ENCODE data around the gene TARP.
"Not testable (repeated sequence)": the region's sequence is repeated elsewhere in the genome, so short reads cannot be mapped to it uniquely, and the experiment has no call there.

Gene TARP

DNA sequence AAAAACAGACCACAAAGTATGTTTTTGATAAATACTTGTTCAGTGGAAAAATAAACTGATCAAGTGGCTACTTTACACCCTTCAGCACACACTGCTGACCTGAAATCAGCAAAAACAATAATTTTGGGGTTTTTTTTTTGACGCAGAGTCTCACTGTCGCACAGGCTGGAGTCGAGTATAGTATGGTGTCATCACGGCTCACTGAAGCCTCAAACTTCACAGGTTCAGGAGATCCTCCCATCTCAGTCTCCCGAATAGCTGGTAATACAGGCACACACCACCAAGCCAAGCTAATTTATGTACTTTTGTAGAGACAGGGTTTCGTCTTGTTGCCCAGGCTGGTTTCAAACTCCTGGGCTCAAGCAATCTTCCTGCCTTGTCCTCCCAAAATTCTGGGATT, 30.6 kb downstream of the TARP start:
- Mint-ChIP-seq H3K36me3 (ENCODE audit: insufficient read depth) (peaks cover 97% of the 10 kb centered on the region), H3K27ac (peak overlapping the region; percentile 95 to 99), H3K9me3 (no peaks in the 10 kb centered on the region), H3K4me1 (ENCODE audit: low read depth in 2 of 2) (peaks cover 58 to 75% of the 10 kb centered on the region in 2 donors), H3K4me3 (peak overlapping the region; percentile 79 to 80), H3K27me3 (no peaks in the 10 kb centered on the region)
- ATAC-seq (replicated peaks) (peak; percentile 76), DNase-seq (peak in 2 of 3 experiments; percentile 36 to 38)

DNA sequence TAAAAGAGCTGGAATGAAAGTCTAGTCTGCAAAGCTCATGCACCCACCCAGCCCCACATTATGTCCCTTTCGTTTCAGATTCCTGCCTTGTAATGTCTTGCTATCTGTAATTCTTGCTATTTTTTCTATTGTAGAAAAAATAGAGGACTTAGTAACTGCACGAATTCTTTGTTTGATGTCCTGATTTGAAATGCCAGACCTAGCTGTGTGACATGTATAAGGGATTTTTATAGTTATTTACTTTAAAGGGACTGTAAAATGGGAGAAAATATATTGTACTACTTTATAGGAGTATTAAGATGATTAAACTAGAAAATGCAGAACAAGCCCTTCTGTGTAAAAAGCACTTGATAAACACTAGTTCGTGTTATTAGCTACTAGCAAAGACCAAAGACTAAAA, 32.4 kb downstream of the TARP start:
- peak overlapping the region; percentile 95 to 99 for H3K27ac Mint-ChIP-seq
- peak overlapping the region; percentile 79 to 80 for H3K4me3 Mint-ChIP-seq
- no peak for DNase-seq
- ATAC-seq (replicated peaks), result no peak
- H3K27me3 Mint-ChIP-seq, result no peaks in the 10 kb centered on the region
- no peaks in the 10 kb centered on the region for H3K9me3 Mint-ChIP-seq
- peaks cover 64 to 75% of the 10 kb centered on the region in 2 donors for H3K4me1 Mint-ChIP-seq (ENCODE audit: low read depth in 2 of 2)
- peaks cover 96% of the 10 kb centered on the region for H3K36me3 Mint-ChIP-seq (ENCODE audit: insufficient read depth)

DNA sequence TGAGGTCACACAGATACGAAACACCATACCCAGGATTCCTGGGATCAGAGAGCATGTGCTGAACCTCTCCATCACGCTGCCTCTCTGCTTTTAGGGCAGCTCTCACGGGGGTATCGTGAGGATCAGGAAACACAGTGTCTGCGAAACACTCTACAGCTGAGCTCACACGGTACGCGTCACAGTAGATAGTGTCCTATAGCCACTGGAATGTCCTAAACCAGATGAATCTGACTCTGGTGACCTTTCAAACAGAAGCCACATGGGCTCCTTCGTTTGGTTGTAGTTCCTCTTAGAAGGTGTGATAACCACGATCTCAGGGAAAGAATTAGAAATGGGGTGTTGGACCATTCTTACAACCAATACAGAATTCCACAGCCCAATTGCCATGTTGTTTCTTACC, 34.3 kb downstream of the TARP start:
- ATAC-seq (replicated peaks); H3K9me3 Mint-ChIP-seq; H3K27me3 Mint-ChIP-seq; DNase-seq: not testable (repeated sequence)
- peak overlapping the region; percentile 9 to 62 for H3K4me3 Mint-ChIP-seq
- peaks cover 89% of the 10 kb centered on the region for H3K36me3 Mint-ChIP-seq (ENCODE audit: insufficient read depth)
- peaks cover 64 to 75% of the 10 kb centered on the region in 2 donors for H3K4me1 Mint-ChIP-seq (ENCODE audit: low read depth in 2 of 2)
- peak overlapping the region; percentile 90 to 94 for H3K27ac Mint-ChIP-seq

DNA sequence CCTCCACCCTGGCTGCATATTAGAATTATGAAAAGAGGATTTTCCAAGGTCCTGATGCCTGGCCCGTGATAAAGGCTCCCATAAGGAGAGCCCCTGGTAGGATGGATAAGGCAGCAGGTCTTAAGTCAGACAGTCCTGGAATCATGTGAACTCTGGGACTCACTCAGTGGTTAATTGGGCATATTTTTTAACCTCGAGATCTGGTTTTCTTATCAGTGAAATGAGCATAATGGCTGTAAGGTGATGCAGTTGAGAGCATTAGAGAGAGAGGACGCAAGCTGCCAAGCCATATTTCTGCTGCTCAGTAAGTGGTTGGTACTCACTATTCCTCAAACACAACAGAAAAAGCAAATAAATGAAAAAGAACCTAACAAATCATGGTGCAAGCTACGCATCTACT, 37.8 kb downstream of the TARP start:
- DNase-seq (no peak), ATAC-seq (replicated peaks) (no peak)
- peak overlapping the region; percentile 90 to 94 for H3K27ac Mint-ChIP-seq
- H3K4me1 Mint-ChIP-seq (ENCODE audit: low read depth in 2 of 2), result peaks cover 80 to 83% of the 10 kb centered on the region in 2 donors
- peak overlapping the region; percentile 67 to 78 for H3K4me3 Mint-ChIP-seq
- no peaks in the 10 kb centered on the region for H3K9me3 Mint-ChIP-seq
- peaks cover 72% of the 10 kb centered on the region for H3K36me3 Mint-ChIP-seq (ENCODE audit: insufficient read depth)
- no peaks in the 10 kb centered on the region for H3K27me3 Mint-ChIP-seq

DNA sequence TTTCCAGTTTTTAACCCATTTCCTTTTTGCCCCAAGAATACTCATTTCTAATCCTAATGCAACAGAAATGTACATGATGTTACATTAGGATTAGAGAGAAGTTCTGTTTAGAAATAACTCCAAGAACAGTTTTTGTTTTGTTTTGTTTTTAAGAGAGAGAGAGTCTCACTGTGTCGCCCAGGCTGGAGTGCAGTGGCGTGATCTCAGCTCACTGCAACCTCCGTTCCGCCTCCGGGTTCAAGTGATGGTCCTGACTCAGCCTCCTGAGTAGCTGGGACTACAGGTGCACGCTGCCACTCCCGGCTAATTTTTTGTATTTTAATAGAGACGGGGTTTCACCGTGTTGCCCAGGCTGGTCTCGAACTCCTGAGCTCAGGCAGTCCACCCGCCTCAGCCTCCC, 38.7 kb downstream of the TARP start:
- Mint-ChIP-seq H3K4me3 (peak overlapping the region; percentile 67 to 78), H3K36me3 (ENCODE audit: insufficient read depth) (peaks cover 75% of the 10 kb centered on the region), H3K27ac (peak overlapping the region; percentile 90 to 94), H3K4me1 (ENCODE audit: low read depth in 2 of 2) (peaks cover 85 to 89% of the 10 kb centered on the region in 2 donors)
- not testable (repeated sequence) for H3K9me3 Mint-ChIP-seq; DNase-seq; H3K27me3 Mint-ChIP-seq; ATAC-seq (replicated peaks)

DNA sequence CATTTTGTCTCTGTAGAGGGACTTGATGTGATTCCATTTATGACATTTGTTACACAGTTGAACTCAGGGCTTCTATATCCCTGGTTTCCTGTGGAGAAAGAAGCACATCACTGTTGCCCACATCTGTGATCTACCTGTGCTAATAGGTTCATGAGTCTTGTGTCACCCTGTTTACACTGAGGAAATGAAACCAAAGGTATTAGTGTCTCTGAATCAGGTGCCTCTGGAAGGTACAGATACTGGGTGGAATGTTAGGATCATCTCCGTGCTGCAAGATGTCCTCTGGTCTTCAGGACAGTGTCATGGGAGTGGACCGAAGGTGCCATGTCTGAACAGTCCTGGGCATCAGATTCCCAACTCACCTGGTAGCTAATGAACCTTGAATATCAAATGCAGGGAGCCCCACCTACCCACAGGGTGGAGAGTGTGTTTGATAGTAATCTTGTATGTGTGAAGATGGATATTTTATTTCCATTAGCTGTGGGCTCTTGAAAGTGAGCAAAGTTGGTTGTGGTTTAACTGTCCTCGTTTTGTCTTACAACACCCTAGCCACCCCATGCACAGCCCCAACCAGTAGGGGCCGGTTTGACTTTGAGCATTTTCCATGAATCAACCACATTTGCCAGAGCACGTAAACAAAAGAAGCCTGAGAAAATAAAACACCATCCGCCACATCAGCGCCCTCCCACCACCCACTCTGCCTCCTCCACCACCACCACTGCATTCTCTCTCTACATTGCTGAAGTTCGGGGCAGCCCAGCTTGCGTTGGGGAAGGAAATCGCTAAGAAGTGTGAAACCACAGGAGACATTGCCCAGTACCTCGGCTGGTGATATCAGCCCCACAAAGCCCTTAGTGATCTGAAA, 40.7 kb downstream of the TARP start:
- peaks cover 68% of the 10 kb centered on the region for H3K36me3 Mint-ChIP-seq (ENCODE audit: insufficient read depth)
- H3K9me3 Mint-ChIP-seq, result no peaks in the 10 kb centered on the region
- peaks cover 84 to 87% of the 10 kb centered on the region in 2 donors for H3K4me1 Mint-ChIP-seq (ENCODE audit: low read depth in 2 of 2)

DNA sequence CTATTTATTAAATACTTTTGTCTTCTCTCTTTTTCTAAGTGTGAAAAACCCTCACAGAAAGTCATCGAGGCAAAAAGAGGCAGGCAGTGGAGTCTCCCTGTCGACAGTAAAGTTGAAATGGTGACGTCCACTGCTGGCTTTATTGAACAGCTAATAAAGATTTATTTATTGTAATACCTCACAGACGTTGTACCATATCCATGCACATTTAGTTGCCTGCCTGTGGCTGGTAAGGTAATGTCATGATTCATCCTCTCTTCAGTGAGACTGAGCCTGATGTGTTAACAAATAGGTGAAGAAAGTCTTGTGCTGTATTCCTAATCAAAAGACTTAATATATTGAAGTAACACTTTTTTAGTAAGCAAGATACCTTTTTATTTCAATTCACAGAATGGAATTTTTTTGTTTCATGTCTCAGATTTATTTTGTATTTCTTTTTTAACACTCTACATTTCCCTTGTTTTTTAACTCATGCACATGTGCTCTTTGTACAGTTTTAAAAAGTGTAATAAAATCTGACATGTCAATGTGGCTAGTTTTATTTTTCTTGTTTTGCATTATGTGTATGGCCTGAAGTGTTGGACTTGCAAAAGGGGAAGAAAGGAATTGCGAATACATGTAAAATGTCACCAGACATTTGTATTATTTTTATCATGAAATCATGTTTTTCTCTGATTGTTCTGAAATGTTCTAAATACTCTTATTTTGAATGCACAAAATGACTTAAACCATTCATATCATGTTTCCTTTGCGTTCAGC, 43.4 kb downstream of the TARP start:
- no peak for ATAC-seq (replicated peaks)
- Mint-ChIP-seq H3K27ac (peak overlapping the region; percentile 90 to 94), H3K36me3 (ENCODE audit: insufficient read depth) (peaks cover 57% of the 10 kb centered on the region), H3K9me3 (no peaks in the 10 kb centered on the region), H3K4me1 (ENCODE audit: low read depth in 2 of 2) (peaks cover 70 to 83% of the 10 kb centered on the region in 2 donors), H3K4me3 (peak overlapping the region; percentile 64 to 67), H3K27me3 (no peaks in the 10 kb centered on the region)
- no peak for DNase-seq

More for the DNA sequence above, 40.7 kb downstream of the TARP start:
- H3K27me3 Mint-ChIP-seq, result no peaks in the 10 kb centered on the region
- ATAC-seq (replicated peaks) (peak; percentile 81), DNase-seq (peak; percentile 84)
- H3K27ac Mint-ChIP-seq, result peak overlapping the region; percentile 90 to 94
- H3K4me3 Mint-ChIP-seq, result peak overlapping the region; percentile 67 to 78

DNA sequence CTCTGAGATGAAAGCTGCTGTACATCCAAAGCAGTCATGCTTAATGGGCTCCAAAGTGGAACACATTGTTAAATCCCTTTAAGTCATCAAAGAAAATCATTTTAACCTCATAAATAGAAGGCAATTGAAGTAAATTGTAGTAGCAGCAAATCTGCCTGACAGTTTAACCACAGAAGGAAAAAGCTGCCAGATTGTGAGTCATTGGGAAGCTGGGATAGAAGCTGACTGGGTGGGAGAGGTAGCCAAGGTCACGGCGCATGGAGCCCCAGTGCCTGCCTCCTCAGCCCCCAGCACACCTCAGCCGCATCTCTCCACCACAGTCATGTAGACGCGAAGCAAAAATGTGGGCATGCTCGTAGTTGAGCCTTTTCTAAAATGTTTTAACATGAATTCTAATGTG, 44.0 kb downstream of the TARP start:
- peak overlapping the region; percentile 64 to 67 for H3K4me3 Mint-ChIP-seq
- H3K9me3 Mint-ChIP-seq, result no peaks in the 10 kb centered on the region
- no peak for DNase-seq
- H3K27me3 Mint-ChIP-seq, result no peaks in the 10 kb centered on the region
- peaks cover 57% of the 10 kb centered on the region for H3K36me3 Mint-ChIP-seq (ENCODE audit: insufficient read depth)
- peaks cover 64 to 82% of the 10 kb centered on the region in 2 donors for H3K4me1 Mint-ChIP-seq (ENCODE audit: low read depth in 2 of 2)
- ATAC-seq (replicated peaks), result no peak
- H3K27ac Mint-ChIP-seq, result peak overlapping the region; percentile 90 to 94

DNA sequence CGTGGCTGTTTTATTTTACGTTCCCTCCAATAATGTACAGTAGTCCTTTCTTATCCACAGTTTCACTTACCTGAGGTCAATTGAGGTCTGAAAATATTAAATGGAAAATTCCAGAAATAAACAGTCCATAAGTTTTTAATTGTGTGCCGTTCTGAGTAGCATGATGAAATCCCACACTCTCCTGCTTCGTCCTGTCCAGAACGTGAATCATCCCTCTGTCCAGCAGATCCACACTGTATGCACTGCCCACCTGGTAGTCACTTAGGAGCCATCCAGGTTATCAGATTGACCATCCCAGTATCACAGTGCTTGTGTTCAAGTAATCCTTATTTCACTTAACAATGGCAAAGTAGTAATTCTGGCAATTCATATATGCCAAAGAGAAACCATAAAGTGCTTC, 49.0 kb downstream of the TARP start:
- H3K36me3 Mint-ChIP-seq (ENCODE audit: insufficient read depth), result peaks cover 36% of the 10 kb centered on the region
- H3K27ac Mint-ChIP-seq, result peak overlapping the region; percentile 90 to 94
- no peak for ATAC-seq (replicated peaks)
- H3K4me1 Mint-ChIP-seq (ENCODE audit: low read depth in 2 of 2), result peaks cover 57 to 80% of the 10 kb centered on the region in 2 donors
- peak overlapping the region; percentile 44 to 53 for H3K4me3 Mint-ChIP-seq
- no peaks in the 10 kb centered on the region for H3K9me3 Mint-ChIP-seq
- no peaks in the 10 kb centered on the region for H3K27me3 Mint-ChIP-seq
- DNase-seq, result no peak

DNA sequence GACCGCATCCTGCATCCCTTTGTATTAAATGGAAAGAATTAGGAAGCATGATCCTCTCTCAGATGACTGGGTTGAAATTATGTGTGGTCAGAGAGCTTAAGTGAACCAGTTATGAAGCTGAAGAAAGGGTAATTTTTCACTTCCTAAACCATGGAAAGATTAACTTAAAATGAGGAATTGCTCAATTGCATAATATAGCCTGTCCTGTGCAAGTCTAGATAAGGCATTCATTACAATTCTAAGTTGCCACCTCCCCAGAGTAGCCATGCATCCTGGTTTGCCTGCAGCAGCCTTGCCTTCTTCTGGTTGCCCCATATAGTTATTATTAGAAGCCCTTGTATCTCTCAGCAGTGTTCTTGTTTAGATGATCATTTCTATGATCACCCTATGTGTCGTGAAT, 50.1 kb downstream of the TARP start:
- H3K36me3 Mint-ChIP-seq (ENCODE audit: insufficient read depth), result peaks cover 28% of the 10 kb centered on the region
- no peak for ATAC-seq (replicated peaks)
- H3K4me3 Mint-ChIP-seq, result peak overlapping the region; percentile 44 to 53

DNA sequence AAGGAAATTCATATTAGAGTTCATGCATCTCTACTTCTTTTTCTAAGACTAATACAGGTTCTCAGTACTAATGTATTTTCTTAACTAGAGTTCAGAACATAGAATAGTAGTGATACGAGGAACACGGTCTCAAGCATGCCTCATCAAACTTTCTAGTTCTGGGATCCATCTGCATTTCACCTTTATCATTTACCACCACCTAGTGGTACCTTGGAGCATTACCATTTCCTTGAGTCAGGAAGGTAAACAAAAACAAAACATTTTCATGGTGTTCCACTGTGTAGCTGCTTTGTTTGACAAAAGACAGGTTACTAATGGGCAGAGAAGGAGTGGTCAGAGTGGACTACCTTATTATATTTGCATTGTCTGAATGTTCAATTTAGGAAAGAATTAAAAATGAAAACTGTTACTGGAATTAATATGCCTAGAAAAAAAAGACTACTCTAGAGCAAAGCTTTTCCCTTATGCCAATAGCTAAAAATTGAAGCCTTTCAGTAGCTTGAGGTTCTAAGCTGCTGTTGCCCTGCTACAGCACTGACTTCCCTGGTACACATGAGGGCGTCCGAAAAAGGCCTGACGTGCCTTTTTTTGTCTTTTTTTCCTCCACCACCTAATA, 50.8 kb downstream of the TARP start:
- DNase-seq, result peak; percentile 50 to 57 (median 56)
- peak; percentile 47 for ATAC-seq (replicated peaks)
- Mint-ChIP-seq H3K4me3 (peak overlapping the region; percentile 57 to 80), H3K36me3 (ENCODE audit: insufficient read depth) (peaks cover 27% of the 10 kb centered on the region), H3K27ac (peak overlapping the region; percentile 90 to 94), H3K9me3 (no peaks in the 10 kb centered on the region), H3K4me1 (ENCODE audit: low read depth in 2 of 2) (peaks cover 54 to 89% of the 10 kb centered on the region in 2 donors), H3K27me3 (no peaks in the 10 kb centered on the region)

More for the DNA sequence above, 50.1 kb downstream of the TARP start:
- Mint-ChIP-seq H3K4me1 (ENCODE audit: low read depth in 2 of 2) (peaks cover 57 to 88% of the 10 kb centered on the region in 2 donors), H3K27ac (peak overlapping the region; percentile 90 to 94), H3K9me3 (no peaks in the 10 kb centered on the region), H3K27me3 (no peaks in the 10 kb centered on the region)
- DNase-seq, result no peak

DNA sequence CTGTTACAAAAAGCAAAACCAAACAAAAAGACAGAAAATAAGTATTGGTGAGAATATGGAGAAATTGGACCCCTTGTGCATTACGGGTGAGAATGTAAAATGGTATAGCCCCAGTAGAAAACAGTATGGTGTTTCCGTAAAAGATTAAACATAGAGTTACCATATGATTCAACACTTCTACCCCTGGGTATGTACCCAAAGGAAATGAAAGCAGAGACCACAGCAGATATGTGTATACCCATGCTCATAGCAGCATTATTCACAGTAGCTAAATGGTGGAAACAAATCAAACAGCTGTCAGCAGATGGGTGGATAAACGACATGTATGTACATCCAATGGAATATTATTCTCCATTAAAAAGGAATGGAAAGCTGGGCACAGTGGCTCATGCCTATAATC, 53.0 kb downstream of the TARP start:
- ATAC-seq (replicated peaks), result peak; percentile 78
- no peaks in the 10 kb centered on the region for H3K9me3 Mint-ChIP-seq
- H3K36me3 Mint-ChIP-seq (ENCODE audit: insufficient read depth), result peaks cover 28% of the 10 kb centered on the region
- H3K4me1 Mint-ChIP-seq (ENCODE audit: low read depth in 2 of 2), result peaks cover 62 to 92% of the 10 kb centered on the region in 2 donors
- H3K27me3 Mint-ChIP-seq, result no peaks in the 10 kb centered on the region
- peak overlapping the region; percentile 90 to 94 for H3K27ac Mint-ChIP-seq
- no peak for DNase-seq
- H3K4me3 Mint-ChIP-seq, result peak overlapping the region; percentile 65 to 80

DNA sequence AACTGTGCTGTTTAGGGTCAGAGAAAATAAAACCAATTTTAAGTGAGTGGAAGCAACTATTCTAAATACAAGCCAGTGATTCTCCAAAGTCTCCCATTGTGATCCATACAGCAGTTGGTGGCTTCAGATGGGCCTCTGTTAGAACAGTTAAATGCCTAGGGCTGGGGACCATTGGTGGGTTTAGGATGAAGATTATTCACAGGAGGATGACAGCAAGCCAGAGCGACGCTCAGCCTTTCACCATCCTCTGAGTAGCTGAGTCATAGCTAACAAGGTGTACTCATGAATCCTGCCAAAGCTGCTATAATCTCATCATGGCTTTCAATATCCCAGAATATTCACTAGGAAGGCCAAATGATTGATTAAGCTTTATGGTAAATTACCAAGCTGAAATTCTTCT, 55.8 kb downstream of the TARP start:
- Mint-ChIP-seq H3K4me1 (ENCODE audit: low read depth in 2 of 2) (peaks cover 54 to 68% of the 10 kb centered on the region in 2 donors), H3K4me3 (peak overlapping the region; percentile 66 to 80), H3K27ac (peak overlapping the region; percentile 90 to 94), H3K36me3 (ENCODE audit: insufficient read depth) (peaks cover 27% of the 10 kb centered on the region), H3K27me3 (no peaks in the 10 kb centered on the region), H3K9me3 (no peaks in the 10 kb centered on the region)
- ATAC-seq (replicated peaks) (peak; percentile 16), DNase-seq (no peak)

Data from effector memory CD8-positive, alpha-beta T cell (primary cell).